KOPT-K1 (cell line): ENCODE results near the gene DNAJC17.

Source experiments
- H3K27ac ChIP-seq: fragments of 200-600 bp; sonication (generic); 2 replicates; pipeline ENCODE4 v1.5.1; 2016; ENCODE audit warnings: antibody characterized with exemption, mild to moderate bottlenecking, low read depth, low read length; ENCODE audit not compliant: poor library complexity, severe bottlenecking
- H3K36me3 ChIP-seq: fragments of 200-600 bp; sonication (generic); 2 replicates; pipeline ENCODE4 v1.5.1; 2017; ENCODE audit warnings: antibody characterized with exemption, mild to moderate bottlenecking, low read length, moderate library complexity; ENCODE audit not compliant: insufficient read depth
- H3K9me3 ChIP-seq: fragments of 200-600 bp; sonication (generic); 2 replicates; pipeline ENCODE4 v1.5.1; 2017; ENCODE audit warnings: antibody characterized with exemption, low read length, mild to moderate bottlenecking; ENCODE audit not compliant: insufficient read depth, poor library complexity, severe bottlenecking

The DNAJC17 gene

DNA sequence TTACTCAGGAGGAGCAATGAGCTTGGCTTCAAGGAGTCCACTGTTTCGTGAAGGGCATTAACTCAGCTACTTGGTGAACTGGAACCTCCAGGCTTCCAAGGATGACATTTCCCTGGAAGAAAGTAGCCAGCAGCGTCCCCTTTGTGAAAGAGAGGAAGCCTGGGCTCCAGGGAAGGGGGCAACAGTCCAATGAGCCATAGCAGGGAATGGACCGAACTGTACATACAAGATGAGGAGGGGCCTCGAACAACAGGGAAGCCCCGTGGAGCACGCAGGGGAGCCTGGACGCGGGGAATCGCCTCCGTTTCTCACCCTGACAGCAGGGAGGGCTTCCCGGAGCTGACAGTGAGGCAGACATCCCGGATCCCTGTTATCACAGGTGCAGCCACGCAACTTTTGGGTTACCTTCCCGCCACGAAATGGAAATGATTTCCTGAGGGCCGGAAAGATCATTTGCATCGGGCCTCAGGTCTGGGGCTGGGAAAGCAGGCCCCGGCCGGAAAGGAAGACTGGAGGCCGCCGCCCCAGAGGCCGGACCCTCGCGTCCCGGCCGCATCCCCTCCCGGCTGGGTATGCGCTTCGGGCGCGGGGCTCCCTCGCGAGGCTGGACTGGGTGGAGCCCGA, 36.1 kb upstream of the DNAJC17 start:
- Histone ChIP-seq H3K36me3 (no peaks in the 10 kb centered on the region), H3K27ac (no peak overlapping the region), H3K9me3 (no peaks in the 10 kb centered on the region)

DNA sequence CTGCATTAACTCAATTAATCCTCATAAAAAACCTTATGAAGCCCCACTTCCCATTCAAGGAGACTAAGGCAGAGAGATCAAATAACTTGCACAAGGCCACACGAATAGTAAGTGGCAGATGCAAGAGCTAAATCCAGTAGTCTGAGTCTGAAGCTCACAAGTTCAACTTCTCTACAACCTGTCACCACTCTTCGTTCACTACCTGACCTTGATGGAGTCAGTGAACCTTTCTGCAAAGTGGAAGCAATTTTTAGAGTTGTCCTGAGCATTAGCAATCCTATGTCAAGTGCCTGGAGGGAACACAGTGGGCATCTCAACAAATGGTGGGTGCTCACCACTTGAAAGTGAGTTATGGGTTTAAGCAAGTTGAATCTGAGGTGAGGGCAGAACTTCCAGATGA, 34.5 kb upstream of the DNAJC17 start:
- no peak overlapping the region for H3K27ac ChIP-seq

DNA sequence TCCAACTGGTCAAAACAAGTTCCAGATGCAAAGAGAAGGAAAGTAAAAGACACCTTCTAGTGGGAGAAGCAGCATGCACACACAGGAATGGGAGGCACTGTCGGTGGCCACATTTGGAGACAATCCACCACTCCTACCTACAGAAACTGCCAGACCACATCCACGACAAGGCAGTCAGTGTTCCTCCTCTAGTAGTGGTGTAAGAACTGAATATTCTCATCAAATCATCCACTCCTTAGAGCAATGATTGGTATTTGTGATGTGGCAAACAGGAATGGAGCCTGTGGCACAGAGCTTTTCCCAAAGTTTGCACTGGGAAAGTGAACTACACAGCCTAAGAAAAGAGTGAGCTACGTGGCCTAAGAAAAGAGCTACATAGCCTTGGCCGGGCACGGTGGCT, 31.5 kb upstream of the DNAJC17 start:
- Histone ChIP-seq H3K27ac (no peak overlapping the region), H3K36me3 (no peaks in the 10 kb centered on the region), H3K9me3 (no peaks in the 10 kb centered on the region)

More for the DNA sequence above, 34.5 kb upstream of the DNAJC17 start:
- no peaks in the 10 kb centered on the region for H3K9me3 ChIP-seq
- H3K36me3 ChIP-seq = no peaks in the 10 kb centered on the region

DNA sequence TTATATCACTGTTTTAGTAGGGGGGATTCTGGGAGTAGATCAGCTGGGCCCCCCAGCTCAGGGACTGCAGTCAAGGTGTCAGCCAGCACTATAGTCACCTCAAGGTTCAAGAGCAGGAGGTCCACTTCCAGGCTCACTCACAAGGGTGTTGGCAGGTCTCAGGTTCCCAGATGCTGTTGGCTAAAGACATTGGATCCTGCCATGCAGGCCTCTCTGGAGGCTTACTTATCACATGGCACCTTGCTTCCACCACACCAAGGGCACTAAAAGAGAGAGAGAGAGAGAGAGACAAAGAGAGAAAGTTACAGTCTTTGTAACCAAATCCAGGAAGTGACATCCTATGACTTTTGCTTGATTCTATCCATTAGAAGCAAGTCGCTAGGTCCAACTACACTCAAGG, 28.7 kb upstream of the DNAJC17 start:
- no peaks in the 10 kb centered on the region for H3K9me3 ChIP-seq
- H3K27ac ChIP-seq = no peak overlapping the region
- no peaks in the 10 kb centered on the region for H3K36me3 ChIP-seq

DNA sequence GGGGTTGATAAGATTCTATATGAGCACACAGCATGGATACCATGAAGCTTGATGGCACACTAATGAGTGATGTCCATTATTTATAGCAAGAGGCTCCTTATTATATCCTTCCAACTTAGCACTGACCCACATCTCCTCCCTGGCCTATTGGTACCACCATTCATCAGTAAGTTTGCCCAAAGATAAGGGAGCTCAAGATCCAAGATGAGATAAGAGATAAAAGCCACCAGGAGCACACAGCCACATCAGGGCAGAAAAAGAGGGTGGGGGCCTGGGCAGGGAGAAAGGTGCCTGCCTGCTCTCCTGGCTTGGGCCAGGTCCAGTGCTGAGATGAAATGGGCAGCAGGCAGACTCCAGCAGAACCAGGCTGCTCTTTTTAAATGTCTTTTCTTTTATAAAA, 25.6 kb upstream of the DNAJC17 start:
- H3K9me3 ChIP-seq = no peaks in the 10 kb centered on the region

DNA sequence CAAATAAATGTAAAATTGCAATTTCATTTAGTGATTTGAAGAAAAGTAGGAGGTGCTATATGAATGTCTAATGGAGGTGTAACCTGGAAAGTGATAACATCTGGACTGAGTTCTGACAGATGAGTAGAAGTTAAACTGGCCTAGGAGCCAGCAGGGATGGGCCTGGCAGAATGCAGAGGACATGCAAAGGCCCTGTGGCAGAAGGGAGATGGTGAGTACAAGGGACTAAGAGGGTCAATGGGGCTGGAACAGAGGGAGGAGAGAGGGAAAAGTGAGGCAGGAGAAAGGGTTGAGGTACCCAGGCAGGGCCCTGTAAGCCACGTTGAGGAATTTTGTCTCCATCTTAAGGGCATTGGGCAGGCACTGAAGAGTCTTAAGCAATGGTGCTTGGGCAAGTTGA, 24.6 kb upstream of the DNAJC17 start:
- H3K27ac ChIP-seq = no peak overlapping the region
- no peaks in the 10 kb centered on the region for H3K36me3 ChIP-seq
- no peaks in the 10 kb centered on the region for H3K9me3 ChIP-seq

More for the DNA sequence above, 25.6 kb upstream of the DNAJC17 start:
- Histone ChIP-seq H3K27ac (no peak overlapping the region), H3K36me3 (no peaks in the 10 kb centered on the region)

DNA sequence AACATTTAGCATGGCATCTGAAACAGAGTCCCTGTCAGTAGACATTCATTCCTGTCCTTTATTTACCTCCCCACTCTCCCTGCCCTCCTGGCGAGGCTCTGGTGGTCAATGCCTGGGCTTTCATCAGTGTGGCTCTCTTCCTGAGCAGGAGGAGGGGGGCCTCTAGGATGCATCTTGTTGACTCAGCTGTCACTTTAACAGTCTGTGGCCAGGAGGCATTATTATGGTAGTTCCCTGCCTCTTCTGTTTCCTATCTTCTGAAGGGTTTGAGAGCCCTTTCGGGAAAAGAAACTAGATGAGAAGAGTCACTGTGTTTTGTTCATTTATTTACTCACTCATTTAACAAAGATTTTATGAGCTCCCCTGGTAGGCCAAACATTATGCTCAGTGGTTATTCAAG, 23.6 kb upstream of the DNAJC17 start:
- Histone ChIP-seq H3K36me3 (no peaks in the 10 kb centered on the region), H3K9me3 (no peaks in the 10 kb centered on the region), H3K27ac (no peak overlapping the region)

DNA sequence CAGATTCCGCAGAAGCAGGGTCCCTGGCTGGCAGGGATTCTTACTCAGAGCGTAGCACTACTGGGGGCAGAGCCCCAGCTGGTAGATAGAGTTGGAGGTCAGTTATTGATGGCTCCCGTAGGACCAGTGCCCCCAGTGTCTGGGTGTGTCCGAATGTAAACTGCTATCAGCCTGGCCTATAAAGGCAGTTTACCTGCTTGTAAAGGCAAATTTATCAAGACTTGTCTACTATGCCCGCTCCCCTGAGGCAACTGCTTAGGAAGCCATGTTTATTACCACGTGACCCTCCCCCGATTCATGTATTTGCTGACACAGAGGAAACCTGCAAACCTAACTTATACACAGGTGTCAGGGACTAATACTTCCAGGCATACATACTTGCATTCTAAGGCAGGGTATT, 21.8 kb upstream of the DNAJC17 start:
- Histone ChIP-seq H3K27ac (no peak overlapping the region), H3K36me3 (no peaks in the 10 kb centered on the region), H3K9me3 (no peaks in the 10 kb centered on the region)

DNA sequence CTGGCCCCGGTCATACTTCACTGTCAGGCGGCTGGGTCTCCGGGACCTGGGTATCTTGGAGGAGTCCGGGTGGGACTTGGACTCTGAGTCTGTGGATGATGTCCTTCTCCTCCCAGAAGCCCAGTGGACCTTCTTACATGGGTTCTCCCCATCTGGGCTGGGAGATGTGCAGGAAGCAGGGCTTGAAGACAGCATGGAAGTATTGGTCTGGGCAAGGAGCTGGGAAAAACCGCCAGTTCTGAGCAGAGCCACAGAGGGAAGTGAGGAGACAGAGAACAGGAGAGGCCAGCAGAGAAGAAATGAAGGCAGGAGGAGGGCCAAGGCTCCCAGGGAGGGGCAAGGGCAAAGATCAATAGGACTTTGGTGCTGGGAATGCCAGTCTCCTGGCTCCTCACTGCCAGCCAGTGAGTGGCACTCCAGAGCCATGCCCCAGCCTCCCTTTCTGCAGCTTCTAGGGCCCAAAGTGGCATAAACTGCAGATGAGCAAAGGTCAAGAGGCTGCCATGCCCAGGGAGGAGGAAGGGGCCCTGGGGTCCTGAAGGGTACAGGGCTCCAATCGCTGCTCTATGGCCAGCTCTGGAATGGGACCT, 21.3 kb upstream of the DNAJC17 start, which contains the start of gene PPP1R14D:
Gene PPP1R14D, minus strand, starts transcription at position 262 of the 590 bp plus-strand sequence. Its CDS starts 67 bp downstream, at position 195.
- no peaks in the 10 kb centered on the region for H3K36me3 ChIP-seq
- H3K27ac ChIP-seq = no peak within 1 kb of the TSS

DNA sequence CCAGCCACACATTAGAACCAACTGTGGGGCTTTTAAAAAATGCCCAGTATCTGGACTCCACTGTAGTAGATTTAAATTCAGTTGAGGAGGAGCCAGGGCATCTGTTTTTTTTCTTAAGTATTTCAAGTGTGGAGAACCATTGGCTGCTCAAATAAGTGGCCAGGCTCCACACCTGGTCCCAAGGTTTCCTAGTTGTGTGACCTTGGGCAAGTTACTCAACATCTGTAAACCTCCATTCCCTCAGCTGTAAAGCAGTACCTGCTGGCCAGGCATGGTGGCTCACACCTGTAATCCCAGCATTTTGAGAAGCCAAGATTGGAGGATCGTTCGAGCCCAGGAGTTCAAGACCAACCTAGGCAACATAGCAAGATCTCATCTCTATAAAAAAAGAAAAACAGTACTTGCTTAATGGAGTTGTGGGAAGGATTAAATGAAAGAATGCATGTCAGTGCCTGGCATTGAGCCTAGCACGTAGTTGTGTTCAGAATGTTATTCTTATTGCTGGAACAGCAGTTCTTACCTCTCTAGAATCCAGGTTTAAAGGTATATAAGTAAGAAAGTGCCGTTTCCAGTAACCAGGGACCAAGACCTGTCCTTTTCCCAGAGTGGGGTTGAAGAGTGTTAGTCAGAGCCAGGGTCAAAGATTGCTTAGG, 19.3 kb upstream of the DNAJC17 start:
- Histone ChIP-seq H3K27ac (no peak overlapping the region), H3K9me3 (no peaks in the 10 kb centered on the region), H3K36me3 (no peaks in the 10 kb centered on the region)

More for the DNA sequence above, 21.3 kb upstream of the DNAJC17 start, which contains the start of gene PPP1R14D:
- no peaks in the 10 kb centered on the region for H3K9me3 ChIP-seq

DNA sequence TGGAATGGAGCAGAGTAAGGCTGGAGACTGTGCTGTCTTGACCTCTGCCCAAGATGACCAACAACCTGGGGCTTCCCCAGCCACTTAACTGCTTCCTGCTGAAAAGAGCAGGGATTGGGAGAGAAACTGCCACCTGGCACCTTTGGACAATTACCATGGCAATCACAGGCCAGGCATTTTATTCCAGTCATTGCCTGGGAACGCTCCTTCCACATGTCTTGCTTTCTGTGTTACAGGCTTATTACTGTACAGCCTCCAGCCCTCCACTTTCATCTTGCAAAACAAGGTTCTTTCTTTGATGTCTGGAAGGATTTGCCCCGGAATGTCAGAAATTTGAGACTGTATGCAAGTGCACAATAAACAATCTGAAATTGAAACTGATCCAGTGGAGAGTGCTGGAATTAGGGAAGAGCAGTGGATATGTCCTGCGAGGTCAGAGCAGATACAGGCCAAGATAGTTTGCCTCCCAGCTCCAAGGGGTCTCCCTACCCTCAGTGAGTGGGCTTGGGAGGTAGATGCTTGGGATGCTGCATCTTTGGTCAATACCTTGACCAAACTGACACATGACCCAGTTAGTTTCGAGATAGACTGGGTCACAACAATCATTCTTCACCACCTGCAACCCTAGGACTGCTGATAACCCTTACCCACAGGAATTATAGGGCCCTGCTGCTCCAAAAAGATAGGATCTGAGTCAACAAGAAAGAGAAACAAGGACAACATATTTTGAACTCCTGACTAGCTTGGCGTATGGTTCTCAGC, 18.6 kb upstream of the DNAJC17 start:
- no peaks in the 10 kb centered on the region for H3K36me3 ChIP-seq
- H3K27ac ChIP-seq = no peak overlapping the region
- H3K9me3 ChIP-seq = no peaks in the 10 kb centered on the region

DNA sequence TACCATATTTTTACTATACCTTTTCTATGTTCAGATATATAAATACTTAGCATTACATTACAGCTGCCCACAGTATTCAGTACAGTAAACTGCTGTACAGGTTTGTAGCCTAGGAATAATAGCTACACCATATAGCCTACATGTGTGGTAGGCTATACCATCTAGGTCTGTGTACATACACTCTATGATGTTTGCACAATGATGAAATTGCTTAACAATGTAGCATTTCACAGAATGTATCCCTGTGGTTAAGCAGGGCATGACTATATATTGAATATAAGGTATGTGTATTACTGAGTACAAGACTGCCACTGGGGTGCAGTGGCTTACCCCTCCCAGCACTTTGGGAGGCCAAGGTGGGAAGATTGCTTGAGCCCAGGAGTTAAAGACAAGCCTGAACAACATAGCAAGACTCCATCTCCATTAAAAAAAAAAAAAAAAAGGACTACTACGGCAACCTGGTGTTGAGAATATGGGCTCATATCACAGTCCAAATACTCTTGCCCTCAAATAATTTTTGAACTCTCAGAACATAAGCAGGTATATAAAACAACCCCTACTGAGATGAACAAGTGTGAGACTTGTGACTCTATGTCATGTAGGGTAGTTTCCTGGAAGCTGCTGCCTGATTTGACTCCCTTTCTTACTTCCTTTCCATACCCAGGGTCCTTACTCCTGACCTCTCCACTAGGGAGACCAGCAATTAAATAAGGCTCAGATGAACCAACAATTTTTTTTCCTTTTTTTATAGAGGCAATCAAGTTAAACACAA, 16.5 kb upstream of the DNAJC17 start:
- Histone ChIP-seq H3K36me3 (no peaks in the 10 kb centered on the region), H3K9me3 (no peaks in the 10 kb centered on the region), H3K27ac (no peak overlapping the region)

DNA sequence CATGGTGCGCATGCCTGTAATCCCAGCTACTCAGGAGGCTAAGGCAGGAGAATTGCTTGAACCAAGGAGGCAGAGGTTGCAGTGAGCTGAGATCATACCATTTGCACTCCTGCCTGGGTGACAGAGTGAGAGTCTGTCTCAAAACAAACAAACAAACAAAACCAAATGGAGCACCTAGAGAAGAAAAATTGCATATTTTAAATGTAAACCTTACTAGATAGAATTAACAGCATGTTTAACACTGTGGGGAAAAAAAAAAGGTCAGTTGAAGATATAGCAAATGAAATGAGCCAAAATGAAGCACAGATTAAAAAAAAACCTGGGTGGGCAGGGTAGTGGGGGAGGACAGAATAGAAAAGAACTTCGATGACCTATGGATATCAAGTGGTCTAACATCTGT, 13.9 kb upstream of the DNAJC17 start:
- Histone ChIP-seq H3K9me3 (no peaks in the 10 kb centered on the region), H3K27ac (no peak overlapping the region), H3K36me3 (no peaks in the 10 kb centered on the region)

DNA sequence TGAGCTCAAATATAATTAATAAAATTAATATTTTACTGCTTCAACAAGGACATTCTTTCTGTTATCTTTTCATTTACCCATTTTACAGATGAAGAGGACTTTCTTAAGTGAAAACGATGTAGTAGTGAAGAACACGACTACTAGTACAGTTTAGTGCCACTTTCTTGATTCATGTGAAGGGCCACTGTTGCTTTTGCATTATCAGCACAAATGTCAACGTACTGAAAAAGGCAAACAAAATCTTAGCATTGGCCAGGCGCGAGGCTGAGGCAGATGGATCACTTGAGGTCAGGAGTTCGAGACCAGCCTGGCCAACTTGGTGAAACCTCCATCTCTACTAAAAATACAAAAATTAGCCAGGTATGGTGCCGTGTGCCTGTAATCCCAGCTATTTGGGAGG, 11.8 kb upstream of the DNAJC17 start:
- no peak overlapping the region for H3K27ac ChIP-seq
- peaks cover 5% of the 10 kb centered on the region; the same call in 1 of the 2 replicates for H3K36me3 ChIP-seq
- no peaks in the 10 kb centered on the region for H3K9me3 ChIP-seq
